H9 (cell line): ENCODE data around the gene ZMAT3. TPM values are rescaled to one million over a fixed set of nuclear protein-coding genes. Genes with fewer than 3 reads are reported as not detected.

Experiments used
- DNase-seq: peaks from one replicate; pipeline ENCODE4 v3.0.0-alpha.2; 2017
- H2AFZ ChIP-seq: one replicate; pipeline ENCODE4 v1.6.1; 2013; ENCODE audit warnings: mild to moderate bottlenecking, low read length, control low read depth, moderate library complexity
- H2AK5ac ChIP-seq: 2 replicates; pipeline ENCODE4 v1.6.1; 2013; ENCODE audit warnings: low read length, control low read depth, mixed read lengths; ENCODE audit not compliant: insufficient read length
- H2BK120ac ChIP-seq: one replicate; pipeline ENCODE4 v1.6.1; 2013; ENCODE audit warnings: low read depth, mild to moderate bottlenecking, low read length, control low read depth, inconsistent platforms; ENCODE audit not compliant: poor library complexity, severe bottlenecking
- H2BK12ac ChIP-seq: 2 replicates; pipeline ENCODE4 v1.6.1; 2013; ENCODE audit warnings: low read length, control low read depth, mixed read lengths, low read depth; ENCODE audit not compliant: insufficient read length
- H2BK15ac ChIP-seq: 2 replicates; pipeline ENCODE4 v1.6.1; 2013; ENCODE audit warnings: low read depth, low read length, control low read depth
- H2BK20ac ChIP-seq: one replicate; pipeline ENCODE4 v1.6.1; 2013; ENCODE audit warnings: low read depth, mild to moderate bottlenecking, low read length, control low read depth, inconsistent platforms; ENCODE audit not compliant: poor library complexity, severe bottlenecking
- H2BK5ac ChIP-seq: 2 replicates; pipeline ENCODE4 v1.6.1; 2013; ENCODE audit warnings: low read length, control low read depth, mixed read lengths; ENCODE audit not compliant: insufficient read length
- H3K14ac ChIP-seq: 2 replicates; pipeline ENCODE4 v1.6.1; 2013; ENCODE audit warnings: low read length, control low read depth; ENCODE audit not compliant: insufficient read depth
- H3K18ac ChIP-seq: 2 replicates; pipeline ENCODE4 v1.6.1; 2013; ENCODE audit warnings: low read depth, mild to moderate bottlenecking, mixed read lengths, low read length, control low read depth; ENCODE audit not compliant: insufficient read length
- H3K23ac ChIP-seq: 2 replicates; pipeline ENCODE4 v1.6.1; 2013; ENCODE audit warnings: low read length, control low read depth, mixed read lengths, low read depth; ENCODE audit not compliant: insufficient read length
- H3K23me2 ChIP-seq: 2 replicates; pipeline ENCODE4 v1.6.1; 2013; ENCODE audit warnings: low read depth, mild to moderate bottlenecking, mixed read lengths, low read length, control low read depth; ENCODE audit not compliant: insufficient read length, poor library complexity, severe bottlenecking
- H3K27ac ChIP-seq: 2 replicates; pipeline ENCODE4 v1.5.1; 2013; ENCODE audit warnings: low read length, control low read depth, mixed read lengths, low read depth; ENCODE audit not compliant: insufficient read length
- H3K27me3 ChIP-seq: 2 replicates; pipeline ENCODE4 v1.6.1; 2013; ENCODE audit warnings: low read length, control low read depth, inconsistent platforms; ENCODE audit not compliant: insufficient read depth
- H3K4ac ChIP-seq: 2 replicates; pipeline ENCODE4 v1.6.1; 2013; ENCODE audit warnings: low read depth, mild to moderate bottlenecking, control low read depth, inconsistent platforms, low read length, moderate library complexity
- H3K4me1 ChIP-seq: 2 replicates; pipeline ENCODE4 v1.6.1; 2013; ENCODE audit warnings: low read length, control low read depth, inconsistent platforms; ENCODE audit not compliant: insufficient read depth
- H3K4me2 ChIP-seq: 2 replicates; pipeline ENCODE4 v1.6.1; 2013; ENCODE audit warnings: low read length, control low read depth, mixed read lengths; ENCODE audit not compliant: insufficient read length, insufficient read depth
- H3K56ac ChIP-seq: 2 replicates; pipeline ENCODE4 v1.6.1; 2013; ENCODE audit warnings: low read depth, mild to moderate bottlenecking, mixed read lengths, low read length, control low read depth; ENCODE audit not compliant: insufficient read length
- H3K79me1 ChIP-seq: 2 replicates; pipeline ENCODE4 v1.6.1; 2013; ENCODE audit warnings: low read depth, mild to moderate bottlenecking, moderate library complexity, low read length, control low read depth, inconsistent platforms; ENCODE audit not compliant: insufficient read depth, poor library complexity, severe bottlenecking
- H3K79me2 ChIP-seq: 2 replicates; pipeline ENCODE4 v1.6.1; 2013; ENCODE audit warnings: low read length, control low read depth, inconsistent platforms; ENCODE audit not compliant: insufficient read depth
- H3K9ac ChIP-seq: 2 replicates; pipeline ENCODE4 v1.6.1; 2013; ENCODE audit warnings: low read length, control low read depth, mixed read lengths; ENCODE audit not compliant: insufficient read length; ENCODE audit errors: extremely low read depth
- H3K9me3 ChIP-seq: one replicate; pipeline ENCODE4 v1.6.1; 2013; ENCODE audit warnings: low read depth, low read length, inconsistent platforms; ENCODE audit not compliant: control insufficient read depth
- H3T11ph ChIP-seq: one replicate; pipeline ENCODE4 v1.6.1; 2013; ENCODE audit warnings: mild to moderate bottlenecking, low read length, control low read depth, inconsistent platforms
- H4K20me1 ChIP-seq: one replicate; pipeline ENCODE4 v1.6.1; 2013; ENCODE audit not compliant: control insufficient read depth, insufficient read length, insufficient read depth
- H4K5ac ChIP-seq: 2 replicates; pipeline ENCODE4 v1.6.1; 2013; ENCODE audit warnings: low read depth, mild to moderate bottlenecking, mixed read lengths, low read length, control low read depth; ENCODE audit not compliant: insufficient read length
- H4K8ac ChIP-seq: replicated peaks from 2 replicates; pipeline ENCODE4 v1.6.1; 2013; ENCODE audit warnings: low read length, control low read depth, mixed read lengths, low read depth; ENCODE audit not compliant: insufficient read length
- H4K91ac ChIP-seq: 2 replicates; pipeline ENCODE4 v1.6.1; 2013; ENCODE audit warnings: low read depth, mild to moderate bottlenecking, moderate library complexity, mixed read lengths, low read length, control low read depth; ENCODE audit not compliant: insufficient read length
- H3K27ac Mint-ChIP-seq, 3 experiments: 2 replicates in 2 of 3; 3 replicates in 1 of 3; pipeline ENCODE4 v1.8.0; 2020 to 2021; ENCODE audit warnings: mixed read lengths in 3 of 3, mild to moderate bottlenecking in 1 of 3, moderate library complexity in 1 of 3
- H3K27me3 Mint-ChIP-seq: 2 replicates; pipeline ENCODE4 v1.8.0; 2021; ENCODE audit warnings: low read depth, mild to moderate bottlenecking, moderate library complexity, mixed read lengths
- H3K36me3 Mint-ChIP-seq, 3 experiments: 2 replicates in 2 of 3; 3 replicates in 1 of 3; pipeline ENCODE4 v1.8.0; 2020 to 2021; ENCODE audit warnings: low read depth in 3 of 3, mixed read lengths in 3 of 3; ENCODE audit not compliant: insufficient read depth in 1 of 3
- H3K4me1 Mint-ChIP-seq, 2 experiments: 2 replicates each; pipeline ENCODE4 v1.8.0; 2020; ENCODE audit warnings: mixed read lengths in 2 of 2
- H3K4me3 Mint-ChIP-seq, 2 experiments: 2 replicates in 1 of 2; 3 replicates in 1 of 2; pipeline ENCODE4 v1.8.0; 2020 to 2021; ENCODE audit warnings: mild to moderate bottlenecking in 2 of 2, mixed read lengths in 2 of 2, moderate library complexity in 1 of 2
- H3K9me3 Mint-ChIP-seq, 2 experiments: 2 replicates in 1 of 2; 3 replicates in 1 of 2; pipeline ENCODE4 v1.8.0; 2020; ENCODE audit warnings: mild to moderate bottlenecking in 2 of 2, mixed read lengths in 2 of 2, moderate library complexity in 1 of 2
- WGBS: extraction: QIAGEN DNeasy Blood & Tissue Kit; methylation state at CpG from one replicate; pipeline ENCODE4 v1.1.7; 2013; ENCODE audit warnings: missing lambda C conversion rate, low lambda C conversion rate, mixed read lengths; ENCODE audit not compliant: insufficient read length; ENCODE audit errors: extremely low coverage; 5-methylcytosine and 5-hydroxymethylcytosine counted together
- total RNA-seq: library from RNA; stranded (reverse); gene quantifications from 2 replicates; pipeline ENCODE4 v1.2.1, GENCODE V29; 2021
- TF ChIP-seq, protein P1 (sequence below): fragments of 200-600 bp; sonication (generic); conservative IDR thresholded peaks from 3 replicates; pipeline ENCODE4 v1.8.0; 2021; ENCODE audit warnings: antibody characterized with exemption, mild to moderate bottlenecking

ZMAT3 gene
- total RNA-seq, 1 experiment from 2014 or later = 9.4 TPM

DNA sequence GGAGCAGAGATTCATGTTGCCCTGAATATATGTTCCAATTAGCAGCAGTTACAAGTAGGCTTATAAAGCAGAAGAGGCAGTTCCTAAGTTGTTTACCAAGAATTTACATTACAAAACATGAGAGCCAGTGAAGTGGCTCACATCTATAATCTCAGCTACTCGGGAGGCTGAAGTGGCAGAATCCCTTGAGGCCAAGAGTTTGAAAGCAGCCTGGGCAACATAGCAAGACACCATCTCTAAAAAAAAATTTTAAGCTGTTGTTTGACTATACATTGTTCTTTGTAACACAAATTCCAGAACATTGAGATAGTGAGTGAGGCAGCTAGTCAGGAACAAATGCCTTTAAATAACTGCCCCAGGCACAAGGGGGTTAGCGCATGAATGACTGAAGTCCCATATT is 10.3 kb upstream of the ZMAT3 start:
- Histone ChIP-seq H3K23me2 (no peaks in the 10 kb centered on the region), H3K4me1 (peaks cover 10% of the 10 kb centered on the region), H3T11ph (no peak overlapping the region), H3K79me1 (no peaks in the 10 kb centered on the region), H2BK120ac (no peak overlapping the region), H2AK5ac (no peak overlapping the region), H3K9me3 (no peaks in the 10 kb centered on the region), H2BK20ac (no peak overlapping the region), H3K4ac (no peak overlapping the region), H4K91ac (no peak overlapping the region), H3K18ac (no peak overlapping the region), H3K79me2 (no peaks in the 10 kb centered on the region), H3K9ac (no peak overlapping the region), H3K14ac (no peak overlapping the region), H2BK5ac (no peak overlapping the region), H3K27ac (no peak overlapping the region), H4K5ac (no peak overlapping the region), H3K23ac (no peak overlapping the region), H3K56ac (no peak overlapping the region), H3K27me3 (no peaks in the 10 kb centered on the region), H4K20me1 (no peaks in the 10 kb centered on the region), H2AFZ (no peak overlapping the region), H3K4me2 (no peak overlapping the region), H2BK12ac (no peak overlapping the region), H4K8ac (no peak overlapping the region), H2BK15ac (no peak overlapping the region)
- H3K9me3 Mint-ChIP-seq = no peaks in the 10 kb centered on the region
- TF ChIP-seq, protein P1, sequence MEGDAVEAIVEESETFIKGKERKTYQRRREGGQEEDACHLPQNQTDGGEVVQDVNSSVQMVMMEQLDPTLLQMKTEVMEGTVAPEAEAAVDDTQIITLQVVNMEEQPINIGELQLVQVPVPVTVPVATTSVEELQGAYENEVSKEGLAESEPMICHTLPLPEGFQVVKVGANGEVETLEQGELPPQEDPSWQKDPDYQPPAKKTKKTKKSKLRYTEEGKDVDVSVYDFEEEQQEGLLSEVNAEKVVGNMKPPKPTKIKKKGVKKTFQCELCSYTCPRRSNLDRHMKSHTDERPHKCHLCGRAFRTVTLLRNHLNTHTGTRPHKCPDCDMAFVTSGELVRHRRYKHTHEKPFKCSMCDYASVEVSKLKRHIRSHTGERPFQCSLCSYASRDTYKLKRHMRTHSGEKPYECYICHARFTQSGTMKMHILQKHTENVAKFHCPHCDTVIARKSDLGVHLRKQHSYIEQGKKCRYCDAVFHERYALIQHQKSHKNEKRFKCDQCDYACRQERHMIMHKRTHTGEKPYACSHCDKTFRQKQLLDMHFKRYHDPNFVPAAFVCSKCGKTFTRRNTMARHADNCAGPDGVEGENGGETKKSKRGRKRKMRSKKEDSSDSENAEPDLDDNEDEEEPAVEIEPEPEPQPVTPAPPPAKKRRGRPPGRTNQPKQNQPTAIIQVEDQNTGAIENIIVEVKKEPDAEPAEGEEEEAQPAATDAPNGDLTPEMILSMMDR = no peak
- H3K27me3 Mint-ChIP-seq = no peaks in the 10 kb centered on the region; the same call in none of the 2 replicates
- H3K27ac Mint-ChIP-seq = no peak overlapping the region
- no peaks in the 10 kb centered on the region for H3K36me3 Mint-ChIP-seq
- DNase-seq = no peak
- H3K4me3 Mint-ChIP-seq = no peak overlapping the region
- WGBS = no CpG with 5 or more reads among the region's 2 CpGs
- peaks cover 35 to 37% of the 10 kb centered on the region in 2 experiments for H3K4me1 Mint-ChIP-seq
